SK-N-SH (cell line): Measurements from ENCODE around the gene PDE6D.

Experiments used
- EZH2phosphoT487 ChIP-seq: fragments of 200-600 bp; sonication (generic); IDR thresholded peaks from 2 replicates; pipeline ENCODE4 v1.6.1; 2017; ENCODE audit warnings: low read depth, mixed run types, mild to moderate bottlenecking, antibody characterized with exemption, moderate library complexity, borderline replicate concordance
- JUND ChIP-seq: IDR thresholded peaks from 2 replicates; pipeline ENCODE4 v1.4.0; 2012
- MXI1 ChIP-seq: IDR thresholded peaks from 2 replicates; pipeline ENCODE4 v1.6.1; 2012; ENCODE audit warnings: mild to moderate bottlenecking, low read depth, low read length, improper control_type of control experiment
- POLR2AphosphoS5 ChIP-seq: IDR thresholded peaks from 2 replicates; pipeline ENCODE4 v1.6.1; 2012; ENCODE audit warnings: low read depth, low read length
- RCOR1 ChIP-seq: fragments of 150-350 bp; IDR thresholded peaks from 2 replicates; pipeline ENCODE4 v1.6.1; 2017; ENCODE audit warnings: antibody characterized with exemption, low read length
- RFX5 ChIP-seq: IDR thresholded peaks from 2 replicates; pipeline ENCODE4 v1.6.1; 2012; ENCODE audit warnings: mild to moderate bottlenecking, improper control_type of control experiment, low read length
- SMC3 ChIP-seq: IDR thresholded peaks from 2 replicates; pipeline ENCODE4 v1.6.1; 2012; ENCODE audit warnings: low read depth, low read length, improper control_type of control experiment
- TF ChIP-seq, protein P1 (sequence below): fragments of 200-600 bp; sonication (generic); IDR thresholded peaks from 2 replicates; pipeline ENCODE4 v1.6.1; 2017; ENCODE audit warnings: antibody characterized with exemption, mild to moderate bottlenecking, moderate library complexity

DNA sequence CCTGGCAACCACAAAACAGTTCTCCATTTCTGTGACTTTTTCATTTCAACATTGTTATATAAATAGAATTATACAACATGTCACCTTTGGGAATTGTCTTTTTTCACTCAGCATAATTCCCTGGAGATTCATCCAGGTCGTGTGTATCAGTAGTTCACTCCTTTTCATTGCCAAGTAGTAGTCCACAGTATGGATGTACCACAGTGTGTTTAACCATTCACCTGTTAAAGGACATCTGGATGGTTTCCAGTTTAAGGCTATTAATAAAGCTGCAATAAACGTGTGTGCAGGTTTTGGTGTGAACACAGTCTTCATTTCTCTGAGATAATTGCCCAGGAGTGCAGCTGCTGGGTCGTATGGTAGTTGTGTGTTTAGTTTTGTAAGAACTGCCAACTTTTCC, 40.8 kb upstream of the PDE6D start:
- TF ChIP-seq, protein P1, sequence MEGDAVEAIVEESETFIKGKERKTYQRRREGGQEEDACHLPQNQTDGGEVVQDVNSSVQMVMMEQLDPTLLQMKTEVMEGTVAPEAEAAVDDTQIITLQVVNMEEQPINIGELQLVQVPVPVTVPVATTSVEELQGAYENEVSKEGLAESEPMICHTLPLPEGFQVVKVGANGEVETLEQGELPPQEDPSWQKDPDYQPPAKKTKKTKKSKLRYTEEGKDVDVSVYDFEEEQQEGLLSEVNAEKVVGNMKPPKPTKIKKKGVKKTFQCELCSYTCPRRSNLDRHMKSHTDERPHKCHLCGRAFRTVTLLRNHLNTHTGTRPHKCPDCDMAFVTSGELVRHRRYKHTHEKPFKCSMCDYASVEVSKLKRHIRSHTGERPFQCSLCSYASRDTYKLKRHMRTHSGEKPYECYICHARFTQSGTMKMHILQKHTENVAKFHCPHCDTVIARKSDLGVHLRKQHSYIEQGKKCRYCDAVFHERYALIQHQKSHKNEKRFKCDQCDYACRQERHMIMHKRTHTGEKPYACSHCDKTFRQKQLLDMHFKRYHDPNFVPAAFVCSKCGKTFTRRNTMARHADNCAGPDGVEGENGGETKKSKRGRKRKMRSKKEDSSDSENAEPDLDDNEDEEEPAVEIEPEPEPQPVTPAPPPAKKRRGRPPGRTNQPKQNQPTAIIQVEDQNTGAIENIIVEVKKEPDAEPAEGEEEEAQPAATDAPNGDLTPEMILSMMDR = no peak
- TF ChIP-seq JUND (no peak), SMC3 (no peak), MXI1 (no peak), EZH2phosphoT487 (no peak), RFX5 (no peak), POLR2AphosphoS5 (no peak), RCOR1 (no peak)
